ENCODE data around the gene GPR87. TPM values are rescaled to one million over a fixed set of nuclear protein-coding genes. Genes with fewer than 3 reads are reported as not detected.

GPR87 gene
- total RNA-seq, 1 donor from 2014 or later = not detected

DNA sequence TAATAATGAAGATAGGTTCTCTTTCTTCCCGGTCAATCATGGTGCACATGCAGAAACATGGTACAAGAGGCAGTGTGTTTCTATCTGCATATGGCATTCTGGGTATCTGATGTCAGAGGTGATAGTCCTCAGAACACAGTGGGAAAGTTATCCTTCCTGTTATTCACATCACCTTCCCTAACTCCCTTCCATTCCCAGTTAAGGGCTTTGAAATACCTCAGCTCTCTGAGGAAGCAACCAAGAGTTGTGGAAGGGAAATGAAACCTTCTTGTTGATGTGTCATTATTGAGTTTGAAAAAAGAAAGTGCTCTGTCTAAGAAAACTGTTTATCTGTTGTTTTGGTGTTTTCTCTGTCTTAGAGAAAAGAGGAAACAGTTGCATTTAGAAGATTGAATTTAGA lies 34.6 kb upstream of the GPR87 start:
- TF ChIP-seq, protein P1, sequence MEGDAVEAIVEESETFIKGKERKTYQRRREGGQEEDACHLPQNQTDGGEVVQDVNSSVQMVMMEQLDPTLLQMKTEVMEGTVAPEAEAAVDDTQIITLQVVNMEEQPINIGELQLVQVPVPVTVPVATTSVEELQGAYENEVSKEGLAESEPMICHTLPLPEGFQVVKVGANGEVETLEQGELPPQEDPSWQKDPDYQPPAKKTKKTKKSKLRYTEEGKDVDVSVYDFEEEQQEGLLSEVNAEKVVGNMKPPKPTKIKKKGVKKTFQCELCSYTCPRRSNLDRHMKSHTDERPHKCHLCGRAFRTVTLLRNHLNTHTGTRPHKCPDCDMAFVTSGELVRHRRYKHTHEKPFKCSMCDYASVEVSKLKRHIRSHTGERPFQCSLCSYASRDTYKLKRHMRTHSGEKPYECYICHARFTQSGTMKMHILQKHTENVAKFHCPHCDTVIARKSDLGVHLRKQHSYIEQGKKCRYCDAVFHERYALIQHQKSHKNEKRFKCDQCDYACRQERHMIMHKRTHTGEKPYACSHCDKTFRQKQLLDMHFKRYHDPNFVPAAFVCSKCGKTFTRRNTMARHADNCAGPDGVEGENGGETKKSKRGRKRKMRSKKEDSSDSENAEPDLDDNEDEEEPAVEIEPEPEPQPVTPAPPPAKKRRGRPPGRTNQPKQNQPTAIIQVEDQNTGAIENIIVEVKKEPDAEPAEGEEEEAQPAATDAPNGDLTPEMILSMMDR (IDR thresholded peaks at IDR 0.05) = no peak
- H3K4me3 ChIP-seq = no peak overlapping the region
- no peak overlapping the region for H3K27ac ChIP-seq
- no peaks in the 10 kb centered on the region for H3K36me3 ChIP-seq
- H3K4me1 ChIP-seq = no peaks in the 10 kb centered on the region
- intact Hi-C loops (cut with DNase I) = no loop called here
- H3K27me3 ChIP-seq = no peaks in the 10 kb centered on the region
- H3K9me3 ChIP-seq = no peaks in the 10 kb centered on the region
- no peak for DNase-seq (ENCODE audit: low spot score in 2 of 2)

DNA sequence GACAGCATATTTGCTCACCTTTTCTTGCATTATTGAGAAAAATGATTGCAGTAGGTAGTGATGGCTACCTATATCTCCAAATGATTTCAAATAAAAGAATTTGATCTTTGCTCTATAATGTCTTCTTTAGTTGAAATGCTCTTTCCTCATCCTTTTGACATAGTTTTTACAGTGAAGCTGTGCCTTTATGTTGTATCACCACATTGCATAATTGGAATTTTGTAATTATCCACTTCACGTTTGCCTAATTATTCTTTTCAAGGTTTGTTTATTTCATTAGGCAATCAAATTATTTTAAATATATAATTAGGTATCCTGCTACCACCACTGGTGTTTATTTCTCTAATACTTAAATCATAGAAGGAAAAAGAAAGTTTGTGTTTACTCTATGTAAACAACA lies 34.0 kb upstream of the GPR87 start:
- Histone ChIP-seq H3K4me3 (no peak overlapping the region), H3K9me3 (no peaks in the 10 kb centered on the region), H3K36me3 (no peaks in the 10 kb centered on the region), H3K27ac (no peak overlapping the region), H3K4me1 (no peaks in the 10 kb centered on the region), H3K27me3 (no peaks in the 10 kb centered on the region)
- TF ChIP-seq, protein P1 (IDR thresholded peaks at IDR 0.05) = no peak
- intact Hi-C loops (cut with DNase I) = no loop called here
- DNase-seq (ENCODE audit: low spot score in 2 of 2) = no peak

DNA sequence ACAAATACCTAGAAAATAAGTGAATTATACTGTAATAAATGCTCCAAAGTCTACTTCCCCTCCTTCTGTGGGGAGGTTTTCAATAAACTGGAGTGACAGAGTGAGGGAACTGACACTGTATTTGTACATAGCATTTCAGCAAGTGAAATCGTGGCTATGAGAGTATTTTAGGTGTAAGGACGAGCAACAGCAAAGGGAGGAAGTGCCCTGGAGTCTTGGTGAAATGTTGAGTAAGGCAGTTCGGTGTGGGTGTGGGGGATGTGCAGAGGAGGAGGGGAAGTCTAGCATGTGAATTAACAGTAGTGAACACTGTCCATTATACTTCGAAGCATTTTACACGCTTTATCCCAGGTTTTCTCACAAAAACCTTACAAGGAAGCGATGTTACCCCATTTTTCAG lies 30.8 kb upstream of the GPR87 start:
- DNase-seq (ENCODE audit: low spot score in 2 of 2) = peak in 1 of 2 donors; percentile 10
- TF ChIP-seq, protein P1 (IDR thresholded peaks at IDR 0.05) = no peak

DNA sequence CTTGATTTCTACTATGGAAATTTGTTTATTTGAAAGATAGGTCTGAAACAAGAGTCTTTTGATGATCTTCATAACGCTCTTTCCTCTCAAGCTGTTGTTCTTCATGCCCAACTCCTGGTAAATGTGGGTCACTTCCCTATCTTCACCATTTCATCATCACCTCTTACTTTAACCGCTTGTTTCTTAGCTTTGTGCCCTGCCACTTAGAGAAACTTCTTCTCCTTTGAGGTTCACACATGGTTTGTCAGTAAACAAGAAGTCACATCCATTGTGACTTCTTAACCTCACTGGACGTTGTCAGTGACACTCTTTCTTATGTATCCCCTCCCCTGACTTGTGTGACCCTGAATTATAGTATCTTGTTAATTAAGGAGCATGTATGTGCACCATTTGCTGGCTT lies 29.7 kb upstream of the GPR87 start:
- Histone ChIP-seq H3K9me3 (no peaks in the 10 kb centered on the region), H3K27me3 (no peaks in the 10 kb centered on the region), H3K4me1 (no peaks in the 10 kb centered on the region), H3K27ac (no peak overlapping the region), H3K4me3 (no peak overlapping the region), H3K36me3 (no peaks in the 10 kb centered on the region)
- TF ChIP-seq, protein P1 (IDR thresholded peaks at IDR 0.05) = no peak
- intact Hi-C loops (cut with DNase I) = no loop called here
- DNase-seq (ENCODE audit: low spot score in 2 of 2) = no peak

More for the DNA sequence above, 30.8 kb upstream of the GPR87 start:
- Histone ChIP-seq H3K9me3 (no peaks in the 10 kb centered on the region), H3K36me3 (no peaks in the 10 kb centered on the region), H3K27ac (no peak overlapping the region), H3K4me1 (no peaks in the 10 kb centered on the region), H3K27me3 (no peaks in the 10 kb centered on the region), H3K4me3 (no peak overlapping the region)
- intact Hi-C loops (cut with DNase I) = no loop called here

DNA sequence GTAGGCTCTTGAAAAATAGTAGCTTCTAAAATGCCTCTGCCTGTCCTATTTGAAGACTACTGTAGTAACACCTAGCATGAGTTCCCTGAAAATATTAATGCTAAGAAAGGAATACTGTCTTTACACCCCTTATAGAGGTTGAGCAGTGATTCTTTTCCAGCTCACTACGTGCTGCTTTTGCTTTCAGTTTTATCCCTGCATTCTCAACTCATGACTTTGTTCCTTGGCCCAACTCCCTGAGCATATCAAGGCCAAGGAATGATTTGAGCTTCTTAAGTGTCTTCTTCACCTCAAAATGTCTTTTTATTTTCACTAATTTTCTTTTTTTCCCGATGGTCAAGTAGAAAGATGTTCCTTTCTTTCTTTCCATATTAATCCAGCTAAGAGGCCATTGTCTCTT lies 29.2 kb upstream of the GPR87 start:
- Histone ChIP-seq H3K27me3 (no peaks in the 10 kb centered on the region), H3K4me1 (no peaks in the 10 kb centered on the region), H3K4me3 (peak overlapping the region; percentile 32 to 44), H3K36me3 (no peaks in the 10 kb centered on the region), H3K27ac (no peak overlapping the region), H3K9me3 (no peaks in the 10 kb centered on the region)
- intact Hi-C loops (cut with DNase I) = no loop called here
- DNase-seq (ENCODE audit: low spot score in 2 of 2) = no peak
- TF ChIP-seq, protein P1 (IDR thresholded peaks at IDR 0.05) = no peak

DNA sequence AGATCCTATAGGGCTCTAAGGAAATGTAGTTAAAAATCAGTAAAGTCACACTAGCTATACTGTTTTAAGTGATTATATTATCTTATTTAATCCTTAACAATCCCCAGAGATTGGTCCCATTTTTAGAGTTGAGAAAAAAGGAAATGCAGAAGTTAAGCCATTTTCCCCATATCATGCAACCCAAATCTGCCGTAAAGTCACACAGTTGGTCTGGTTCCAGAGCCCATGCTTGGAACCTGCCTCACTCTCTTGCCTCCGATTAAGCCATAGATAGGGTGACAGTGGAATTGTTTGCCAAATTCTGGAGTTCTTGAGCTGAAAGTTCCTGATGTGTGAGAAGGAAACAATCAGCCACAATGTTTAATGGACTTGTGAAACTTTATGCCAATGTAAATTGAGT lies 15.1 kb upstream of the GPR87 start:
- Histone ChIP-seq H3K36me3 (no peaks in the 10 kb centered on the region), H3K4me1 (no peaks in the 10 kb centered on the region), H3K9me3 (no peaks in the 10 kb centered on the region), H3K27ac (no peak overlapping the region), H3K4me3 (no peak overlapping the region), H3K27me3 (no peaks in the 10 kb centered on the region)
- intact Hi-C loops (cut with DNase I) = no loop called here
- no peak for DNase-seq (ENCODE audit: low spot score in 2 of 2)
- TF ChIP-seq, protein P1 (IDR thresholded peaks at IDR 0.05) = no peak

Measured in ascending aorta (tissue), 2 donors.